ENCODE results near the gene SIX4.

DNA sequence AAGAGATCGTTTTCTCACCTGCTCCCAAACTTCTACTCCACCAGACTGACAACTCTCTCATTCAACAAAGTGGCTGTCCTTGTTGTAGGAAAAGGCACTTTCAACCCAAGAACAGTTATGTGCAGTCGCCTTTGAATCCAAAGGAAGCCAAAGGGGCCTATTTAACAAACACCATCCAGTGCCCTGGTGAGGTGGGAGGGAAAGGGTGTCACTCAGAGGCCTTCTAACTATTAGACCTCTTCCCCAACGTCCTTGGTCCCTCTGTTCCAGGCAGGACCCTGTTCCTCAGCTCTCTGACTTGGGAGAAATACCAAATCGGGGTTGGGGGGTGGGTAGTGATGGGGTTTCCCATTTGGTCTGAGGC is 3.2 kb downstream of the SIX4 start:
- no peak for TF ChIP-seq POLR2AphosphoS5 (IDR thresholded peaks at IDR 0.05; ENCODE audit: borderline replicate concordance, low read depth, low read length)
- no peak for TF ChIP-seq EZH2 (IDR thresholded peaks at IDR 0.05)
- TF ChIP-seq FOXP2 (optimal IDR thresholded peaks at IDR 0.05; ENCODE audit: control extremely low read depth, extremely low read length, insufficient read depth): no peak

Data from SK-N-MC (cell line).